Progenitor cell of endocrine pancreas (in vitro differentiated cells): ENCODE measurements around the gene MAP3K10. TPM values are rescaled to one million over a fixed set of nuclear protein-coding genes. Genes with fewer than 3 reads are reported as not detected.

Experiments used
- DNase-seq: peaks from one replicate; pipeline ENCODE4 v3.0.0; 2021; ENCODE audit warnings: low spot score; ENCODE audit not compliant: unreplicated experiment
- H3K27ac Mint-ChIP-seq: 2 replicates; pipeline ENCODE4 v1.8.0; 2021; ENCODE audit warnings: mild to moderate bottlenecking, moderate library complexity, mixed read lengths
- H3K27me3 Mint-ChIP-seq: 2 replicates; pipeline ENCODE4 v1.8.0; 2021; ENCODE audit warnings: mixed read lengths
- H3K36me3 Mint-ChIP-seq: 2 replicates; pipeline ENCODE4 v1.8.0; 2022; ENCODE audit warnings: mixed read lengths; ENCODE audit not compliant: insufficient read depth
- H3K4me1 Mint-ChIP-seq: 2 replicates; pipeline ENCODE4 v1.8.0; 2021; ENCODE audit warnings: low read depth, mixed read lengths
- H3K4me3 Mint-ChIP-seq: 2 replicates; pipeline ENCODE4 v1.8.0; 2021; ENCODE audit warnings: low read depth, mild to moderate bottlenecking, moderate library complexity, mixed read lengths
- H3K9me3 Mint-ChIP-seq: 2 replicates; pipeline ENCODE4 v1.8.0; 2021; ENCODE audit warnings: low read depth, mixed read lengths
- CTCF ChIP-seq: fragments of 200-600 bp; sonication (generic); IDR thresholded peaks from one replicate; pipeline ENCODE4 v1.5.0; 2021; ENCODE audit warnings: antibody characterized with exemption, mild to moderate bottlenecking; ENCODE audit not compliant: unreplicated experiment
- total RNA-seq: library from RNA; stranded (reverse); gene quantifications from 2 replicates; pipeline ENCODE4 v1.2.1, GENCODE V29; 2021

Gene MAP3K10
- total RNA-seq, 1 donor from 2014 or later: 35.3 TPM

GRCh38 chr19:40177286-40178070 lies 13.7 kb upstream of the MAP3K10 start:
- Mint-ChIP-seq H3K4me3 (no peak overlapping the region), H3K4me1 (no peaks in the 10 kb centered on the region), H3K36me3 (no peaks in the 10 kb centered on the region), H3K27me3 (peaks cover 13% of the 10 kb centered on the region), H3K9me3 (no peaks in the 10 kb centered on the region), H3K27ac (no peak overlapping the region)
- TF ChIP-seq CTCF: no peak
- no peak for DNase-seq

GRCh38 chr19:40178756-40179155 lies 12.5 kb upstream of the MAP3K10 start:
- Mint-ChIP-seq H3K27ac (no peak overlapping the region), H3K9me3 (no peaks in the 10 kb centered on the region), H3K36me3 (no peaks in the 10 kb centered on the region), H3K4me1 (no peaks in the 10 kb centered on the region), H3K4me3 (no peak overlapping the region), H3K27me3 (peaks cover 13% of the 10 kb centered on the region)
- no peak for DNase-seq
- TF ChIP-seq CTCF: no peak

GRCh38 chr19:40184273-40184672 lies 7.0 kb upstream of the MAP3K10 start:
- no peaks in the 10 kb centered on the region for H3K36me3 Mint-ChIP-seq
- H3K4me1 Mint-ChIP-seq: no peaks in the 10 kb centered on the region
- TF ChIP-seq CTCF: no peak
- peaks cover 17% of the 10 kb centered on the region for H3K27me3 Mint-ChIP-seq
- H3K27ac Mint-ChIP-seq: no peak overlapping the region
- no peak overlapping the region for H3K4me3 Mint-ChIP-seq
- DNase-seq: no peak
- no peaks in the 10 kb centered on the region for H3K9me3 Mint-ChIP-seq

GRCh38 chr19:40191836-40192646 lies 815 bp downstream of the MAP3K10 start:
- H3K36me3 Mint-ChIP-seq: peaks cover 2% of the 10 kb centered on the region
- no peaks in the 10 kb centered on the region for H3K4me1 Mint-ChIP-seq
- no peaks in the 10 kb centered on the region for H3K9me3 Mint-ChIP-seq
- TF ChIP-seq CTCF: peak; percentile 32
- peaks cover 11% of the 10 kb centered on the region for H3K27me3 Mint-ChIP-seq
- H3K4me3 Mint-ChIP-seq: peak overlapping the region; percentile 63
- DNase-seq: peak; percentile 48
- H3K27ac Mint-ChIP-seq: no peak overlapping the region

GRCh38 chr19:40192758-40193586 lies 1.7 kb downstream of the MAP3K10 start:
- no peak for DNase-seq

More at GRCh38 chr19:40192758-40193586, 1.7 kb downstream of the MAP3K10 start:
- Mint-ChIP-seq H3K27ac (no peak overlapping the region), H3K9me3 (no peaks in the 10 kb centered on the region), H3K36me3 (peaks cover 2% of the 10 kb centered on the region), H3K4me3 (peak overlapping the region; percentile 63), H3K27me3 (peaks cover 8% of the 10 kb centered on the region), H3K4me1 (no peaks in the 10 kb centered on the region)
- no peak for TF ChIP-seq CTCF
